NCI-H1436 (cell line): ENCODE results near the gene ZNF410.
"Not testable (repeated sequence)": the region's sequence is repeated elsewhere in the genome, so short reads cannot be mapped to it uniquely, and the experiment has no call there.

ENCODE experiments used
- DNase-seq: peaks from one replicate; lab custom pipeline; 2025; lab: John Stamatoyannopoulos, UW

The ZNF410 gene

GRCh38 chr14:73886449-73887317 is at the start of gene ZNF410:
Gene ZNF410 (plus strand): TSS chr14:73886859. CDS start chr14:73892176, 5,317 bp downstream.
- DNase-seq, result peak; percentile 70

GRCh38 chr14:73838293-73839034 is 48.2 kb upstream of the ZNF410 start:
- not testable (repeated sequence) for DNase-seq

DNA sequence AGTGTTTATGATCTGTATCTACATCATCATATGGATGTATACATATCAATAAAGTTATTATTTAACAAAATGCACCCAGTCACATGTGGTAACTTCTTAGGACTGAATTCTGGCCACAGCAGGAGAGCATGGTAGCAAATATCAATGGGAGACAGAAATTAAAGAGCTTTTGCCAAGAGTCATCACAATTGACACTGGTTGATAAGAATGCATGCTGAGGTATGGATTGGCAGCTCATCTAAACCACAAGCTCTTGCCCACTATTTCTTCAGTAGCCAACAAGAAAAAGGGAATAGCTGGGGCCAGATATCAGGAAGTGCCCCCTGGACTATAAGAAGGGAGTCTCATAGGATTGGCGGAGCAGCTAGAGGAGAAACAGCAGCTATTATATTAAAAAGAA is 44.5 kb upstream of the ZNF410 start:
- no peak for DNase-seq

DNA sequence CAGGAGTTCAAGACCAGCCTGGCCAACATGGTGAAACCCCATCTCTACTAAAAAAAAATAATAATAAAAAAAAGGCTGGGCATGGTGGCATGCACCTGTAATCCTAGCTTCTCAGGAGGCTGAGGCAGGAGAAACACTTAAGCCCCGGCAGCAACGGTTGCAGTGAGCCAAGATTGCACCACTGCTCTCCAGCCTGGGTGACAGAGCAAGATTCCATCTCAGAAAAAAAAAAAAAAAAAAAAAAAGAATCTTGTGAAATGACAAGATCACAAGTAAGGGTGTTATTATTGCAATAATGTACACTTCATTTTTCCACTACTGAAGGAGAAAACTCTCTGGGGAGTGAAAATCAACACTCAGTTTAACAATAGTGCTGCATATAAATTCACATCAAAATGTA is 43.8 kb upstream of the ZNF410 start:
- DNase-seq, result no peak

- no peak for DNase-seq
Measured at GRCh38 chr14:73843296-73843695, 43.4 kb upstream of the ZNF410 start.

- DNase-seq, result no peak
Measured at GRCh38 chr14:73846947-73847346, 39.7 kb upstream of the ZNF410 start.

- DNase-seq, result no peak
Measured at GRCh38 chr14:73851000-73851399, 35.7 kb upstream of the ZNF410 start.

DNA sequence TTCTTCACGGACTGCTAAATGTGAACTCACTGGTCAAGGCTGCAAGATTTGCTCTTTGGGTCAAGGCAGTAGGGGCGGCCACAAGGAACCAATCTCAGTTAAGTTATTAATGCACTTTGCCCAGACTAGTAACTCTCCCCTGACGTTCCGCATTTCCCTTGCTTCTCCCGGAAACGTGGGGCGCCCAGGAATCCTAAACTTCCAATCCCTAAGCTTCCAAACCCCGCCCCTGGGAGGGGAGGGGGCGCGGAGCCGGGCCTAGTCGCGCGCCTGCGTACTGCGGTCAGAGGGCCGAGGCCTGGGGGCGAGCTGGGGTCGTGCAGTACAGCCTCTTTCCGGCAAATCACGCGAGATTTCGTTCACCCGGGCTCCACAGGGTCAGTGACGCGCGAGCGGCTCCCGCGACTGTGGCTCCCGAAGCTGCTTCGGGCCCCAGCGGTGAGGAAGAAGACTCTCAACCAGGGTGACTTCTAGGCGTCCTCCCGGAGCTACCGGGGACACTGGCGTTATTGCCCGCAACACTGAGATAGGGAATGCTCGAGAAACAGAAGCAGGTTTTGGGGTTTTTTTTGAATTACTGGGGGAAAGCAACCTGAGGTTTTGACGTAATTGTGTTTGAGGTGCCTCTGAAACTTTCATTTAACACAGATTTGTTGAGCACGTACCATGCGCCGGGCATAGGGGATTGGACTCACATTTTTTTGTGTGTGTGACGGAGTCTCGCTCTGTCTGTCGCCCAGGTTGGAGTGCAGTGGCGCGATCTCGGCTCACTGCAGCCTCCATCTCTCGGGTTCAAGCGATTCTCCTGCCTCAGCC is 34.9 kb upstream of the ZNF410 start, which contains the start of gene PTGR2:
TSS of gene PTGR2 (plus strand) at position 265 of the 816 bp plus-strand sequence. CDS start 7,032 bp downstream, outside the sequence.
- peak; percentile 91 for DNase-seq

GRCh38 chr14:73859145-73859544 is 27.5 kb upstream of the ZNF410 start:
- DNase-seq, result no peak

- DNase-seq, result no peak
Measured at GRCh38 chr14:73861073-73861472, 25.6 kb upstream of the ZNF410 start.

GRCh38 chr14:73862480-73862879 is 24.2 kb upstream of the ZNF410 start:
- DNase-seq, result no peak

GRCh38 chr14:73863209-73863608 is 23.4 kb upstream of the ZNF410 start:
- DNase-seq, result no peak

DNA sequence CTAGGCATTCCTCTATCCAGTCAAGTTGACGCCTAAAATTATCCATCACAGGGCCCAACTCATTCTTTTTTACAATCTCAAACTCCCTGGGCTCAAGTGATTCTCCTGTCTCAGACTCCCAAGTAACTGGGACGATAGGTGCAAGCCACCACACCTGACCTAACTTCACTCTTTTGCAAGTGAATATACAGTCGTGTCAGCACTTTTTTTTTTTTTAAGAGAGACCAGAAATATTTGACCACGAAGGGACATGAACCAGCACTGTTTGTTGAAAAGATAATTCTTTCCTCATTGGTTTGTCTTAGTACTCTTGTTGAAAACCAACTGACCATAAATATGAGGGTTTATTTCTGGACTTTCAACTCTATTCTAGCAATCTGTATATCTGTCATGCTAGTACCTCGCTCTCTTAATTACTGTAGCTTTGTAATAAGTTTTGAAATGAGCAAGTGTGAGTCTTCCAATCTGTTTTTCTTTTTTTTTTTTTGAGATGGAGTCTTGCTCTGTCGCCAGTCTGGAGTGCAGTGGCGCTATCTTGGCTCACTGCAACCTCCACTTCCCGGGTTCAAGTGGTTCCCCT is 21.0 kb upstream of the ZNF410 start:
- DNase-seq, result no peak

DNA sequence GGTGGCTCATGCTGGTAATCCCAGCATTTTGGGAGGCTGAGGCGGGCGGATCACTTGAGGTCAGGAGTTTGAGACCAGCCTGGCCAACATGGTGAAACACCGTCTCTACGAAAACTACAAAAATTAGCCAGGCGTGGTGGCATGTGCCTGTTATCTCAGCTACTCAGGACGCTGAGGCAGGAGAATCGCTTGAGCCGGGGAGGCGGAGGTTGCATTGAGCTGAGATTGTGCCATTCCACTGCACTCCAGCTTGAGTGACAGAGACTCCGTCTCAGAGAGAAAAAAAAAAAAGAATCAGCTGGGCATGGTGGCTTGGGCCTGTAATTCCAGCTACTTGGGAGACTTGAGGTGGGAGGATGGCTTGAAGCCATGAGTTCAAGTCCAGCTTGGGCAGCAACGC is 16.9 kb upstream of the ZNF410 start:
- DNase-seq, result not testable (repeated sequence)

DNA sequence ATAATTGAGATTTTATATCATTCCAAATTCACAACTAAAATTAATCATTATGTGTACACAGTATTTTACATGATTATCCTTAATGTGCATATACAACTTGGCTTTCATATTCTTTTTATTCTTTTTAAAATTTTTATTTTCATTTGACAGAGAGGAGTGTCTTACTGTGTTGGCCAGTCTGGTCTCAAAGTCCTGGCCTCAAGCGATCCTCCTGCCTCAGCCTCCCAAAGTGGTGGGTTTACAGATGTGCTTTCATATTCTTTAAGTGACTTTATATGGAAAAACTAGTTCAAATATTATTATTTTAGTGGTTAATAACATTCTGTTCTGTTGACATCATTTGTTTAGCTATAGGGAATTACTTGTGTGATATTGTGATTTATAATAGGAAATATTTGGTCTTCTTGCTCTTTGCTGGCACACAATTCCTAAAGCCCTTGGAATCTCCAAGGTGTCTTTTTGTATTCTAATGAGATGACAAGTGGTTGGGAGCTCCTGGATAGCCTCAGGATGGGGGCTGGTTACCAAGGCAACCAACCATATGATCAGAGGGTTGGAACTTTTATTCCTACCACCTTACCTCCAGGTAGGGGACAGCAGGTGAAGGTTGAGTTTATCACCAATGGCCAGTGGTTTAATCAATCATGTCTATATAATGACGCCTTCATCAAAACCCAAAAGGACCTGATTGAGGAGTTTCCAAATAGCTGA is 16.0 kb upstream of the ZNF410 start:
- DNase-seq, result no peak

DNA sequence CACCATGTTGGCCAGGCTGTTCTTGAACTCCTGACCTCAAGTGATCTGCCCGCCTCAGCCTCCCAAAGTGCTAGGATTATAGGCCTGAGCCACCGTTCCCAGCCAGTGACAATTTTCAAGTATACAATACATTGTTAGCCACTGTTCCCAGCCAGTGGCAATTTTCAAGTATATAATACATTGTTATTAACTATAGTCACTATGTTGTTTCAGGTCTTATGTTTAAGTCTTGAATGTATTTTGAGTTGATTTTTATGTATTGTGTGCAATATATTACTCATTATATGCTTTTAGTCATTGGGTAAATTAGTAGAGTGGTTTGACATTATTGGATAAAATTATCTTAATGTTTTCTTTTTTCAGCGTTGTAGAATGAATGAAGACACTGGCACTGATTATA is 13.0 kb upstream of the ZNF410 start:
- no peak for DNase-seq

DNA sequence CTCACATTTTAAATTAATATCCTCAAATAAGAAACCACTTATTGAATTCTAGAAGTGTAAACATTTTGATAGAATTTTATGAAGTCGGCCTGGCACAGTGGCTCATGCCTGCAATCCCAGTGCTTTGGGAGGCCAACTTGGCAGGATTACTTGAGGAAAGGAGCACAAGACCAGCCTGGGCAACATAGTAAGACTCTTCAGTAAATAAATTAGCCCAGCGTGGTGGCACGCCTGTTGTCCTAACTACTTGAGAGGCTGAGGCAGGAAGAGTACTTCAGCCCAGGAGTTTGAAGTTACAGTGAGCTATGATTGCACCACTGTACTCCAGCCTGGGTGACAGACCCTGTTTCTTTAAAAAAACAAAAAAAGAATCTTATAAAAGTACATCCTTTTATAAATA is 8.9 kb upstream of the ZNF410 start:
- no peak for DNase-seq

DNA sequence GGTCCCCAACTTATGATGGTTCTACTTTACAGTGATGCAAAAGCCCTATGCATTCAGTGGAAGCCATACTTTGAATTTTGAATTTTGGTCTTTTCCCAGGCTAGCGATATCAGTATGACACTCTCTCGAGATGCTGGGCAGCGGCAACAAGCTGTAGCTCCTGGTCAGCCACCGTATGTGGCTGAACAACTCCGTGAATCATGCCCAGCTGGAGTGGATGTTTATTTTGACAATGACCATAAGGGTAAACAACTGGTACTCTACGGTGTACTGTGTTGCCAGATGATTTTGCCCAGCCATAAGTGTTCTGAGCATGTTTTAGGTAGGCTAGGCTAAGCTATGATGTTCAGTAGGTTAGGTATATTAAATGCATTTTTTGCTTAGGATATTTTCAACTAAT is 8.2 kb upstream of the ZNF410 start:
- DNase-seq, result no peak

- DNase-seq, result no peak
Measured at GRCh38 chr14:73879027-73879426, 7.6 kb upstream of the ZNF410 start.

GRCh38 chr14:73884438-73885190 is 2.0 kb upstream of the ZNF410 start:
- DNase-seq, result no peak

DNA sequence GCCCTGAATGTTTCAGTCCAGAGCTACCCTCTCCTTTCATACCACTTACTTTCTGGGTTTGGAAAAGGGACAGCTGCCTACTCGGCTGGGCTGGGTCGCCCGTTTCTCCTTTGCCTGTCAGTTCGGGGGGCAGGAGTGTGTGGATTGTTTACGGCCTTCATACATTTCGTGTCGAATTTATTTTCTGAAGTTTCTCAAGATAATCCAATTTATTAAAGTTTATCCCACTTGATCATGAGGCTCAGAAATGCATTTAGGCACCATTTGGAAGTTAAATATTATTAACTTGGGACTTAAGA is 608 bp downstream of the ZNF410 start:
- DNase-seq, result no peak
